Muscle layer of colon (tissue), 2 donors: ENCODE data around the gene ERCC6L2.

Experiments
- H3K27ac ChIP-seq: one replicate; pipeline ENCODE4 v1.7.0; 2013; ENCODE audit warnings: low read depth, mild to moderate bottlenecking, low read length, moderate library complexity
- H3K27me3 ChIP-seq, 2 donors: one replicate each; pipeline ENCODE4 v1.7.0; 2013; ENCODE audit warnings: low read length in 2 of 2, mild to moderate bottlenecking in 2 of 2; ENCODE audit not compliant: insufficient read depth in 2 of 2, control insufficient read depth in 1 of 2
- H3K36me3 ChIP-seq: one replicate; pipeline ENCODE4 v1.7.0; 2013; ENCODE audit warnings: mild to moderate bottlenecking, low read length; ENCODE audit not compliant: insufficient read depth
- H3K4me1 ChIP-seq: one replicate; pipeline ENCODE4 v1.7.0; 2013; ENCODE audit warnings: mild to moderate bottlenecking, low read length; ENCODE audit not compliant: insufficient read depth
- H3K4me3 ChIP-seq, 2 donors: one replicate each; pipeline ENCODE4 v1.7.0; 2013; ENCODE audit warnings: low read length in 2 of 2, low read depth in 1 of 2, mild to moderate bottlenecking in 1 of 2, moderate library complexity in 1 of 2
- H3K9ac ChIP-seq: one replicate; pipeline ENCODE4 v1.7.0; 2013; ENCODE audit warnings: low read length
- H3K9me3 ChIP-seq: one replicate; pipeline ENCODE4 v1.7.0; 2013; ENCODE audit warnings: mild to moderate bottlenecking, low read length
- donor health status: abdominal sarcoma.
- donor health status: Adenocarcinoma of cecum.

ERCC6L2 gene

GRCh38 chr9:95874303-95874988, 1.0 kb upstream of the ERCC6L2 start:
- Histone ChIP-seq H3K27me3 (no peaks in the 10 kb centered on the region), H3K36me3 (peaks cover 4% of the 10 kb centered on the region), H3K4me1 (peaks cover 9% of the 10 kb centered on the region), H3K9me3 (no peaks in the 10 kb centered on the region), H3K4me3 (no peak overlapping the region), H3K27ac (no peak overlapping the region), H3K9ac (no peak overlapping the region)

GRCh38 chr9:95874989-95875304, 544 bp upstream of the ERCC6L2 start:
- Histone ChIP-seq H3K27ac (no peak overlapping the region), H3K36me3 (peaks cover 4% of the 10 kb centered on the region), H3K9ac (no peak overlapping the region), H3K4me1 (peaks cover 14% of the 10 kb centered on the region), H3K4me3 (no peak overlapping the region), H3K27me3 (no peaks in the 10 kb centered on the region), H3K9me3 (no peaks in the 10 kb centered on the region)

GRCh38 chr9:95876138-95876444, 600 bp downstream of the ERCC6L2 start:
- peaks cover 18% of the 10 kb centered on the region for H3K4me1 ChIP-seq
- no peak overlapping the region for H3K27ac ChIP-seq
- H3K9me3 ChIP-seq = no peaks in the 10 kb centered on the region
- no peak overlapping the region for H3K9ac ChIP-seq
- peaks cover 6% of the 10 kb centered on the region for H3K36me3 ChIP-seq
- no peaks in the 10 kb centered on the region for H3K27me3 ChIP-seq
- no peak overlapping the region for H3K4me3 ChIP-seq

- Histone ChIP-seq H3K9ac (no peak overlapping the region), H3K36me3 (peaks cover 11% of the 10 kb centered on the region), H3K9me3 (no peaks in the 10 kb centered on the region), H3K4me3 (no peak overlapping the region), H3K27ac (no peak overlapping the region), H3K4me1 (peaks cover 18% of the 10 kb centered on the region), H3K27me3 (no peaks in the 10 kb centered on the region)
These were observed 1.1 kb downstream of the ERCC6L2 start for GRCh38 chr9:95876595-95876994.

- H3K9me3 ChIP-seq = no peaks in the 10 kb centered on the region
- peaks cover 6% of the 10 kb centered on the region for H3K36me3 ChIP-seq
- no peak overlapping the region for H3K9ac ChIP-seq
- peaks cover 18% of the 10 kb centered on the region for H3K4me1 ChIP-seq
- no peak overlapping the region for H3K4me3 ChIP-seq
- H3K27ac ChIP-seq = no peak overlapping the region
- no peaks in the 10 kb centered on the region for H3K27me3 ChIP-seq
These were observed 2.5 kb downstream of the ERCC6L2 start for GRCh38 chr9:95877984-95878383.

GRCh38 chr9:95879591-95879990, 4.1 kb downstream of the ERCC6L2 start:
- Histone ChIP-seq H3K27me3 (no peaks in the 10 kb centered on the region), H3K9ac (no peak overlapping the region), H3K4me3 (no peak overlapping the region), H3K27ac (no peak overlapping the region), H3K36me3 (peaks cover 6% of the 10 kb centered on the region), H3K4me1 (peaks cover 12% of the 10 kb centered on the region), H3K9me3 (no peaks in the 10 kb centered on the region)

GRCh38 chr9:95880021-95880690, 4.7 kb downstream of the ERCC6L2 start:
- Histone ChIP-seq H3K27ac (no peak overlapping the region), H3K27me3 (no peaks in the 10 kb centered on the region), H3K4me1 (peaks cover 12% of the 10 kb centered on the region), H3K36me3 (peaks cover 6% of the 10 kb centered on the region), H3K4me3 (no peak overlapping the region), H3K9me3 (no peaks in the 10 kb centered on the region), H3K9ac (no peak overlapping the region)

- no peak overlapping the region for H3K4me3 ChIP-seq
- H3K27me3 ChIP-seq = no peaks in the 10 kb centered on the region
- H3K9ac ChIP-seq = no peak overlapping the region
- no peaks in the 10 kb centered on the region for H3K4me1 ChIP-seq
- no peaks in the 10 kb centered on the region for H3K36me3 ChIP-seq
- no peaks in the 10 kb centered on the region for H3K9me3 ChIP-seq
- no peak overlapping the region for H3K27ac ChIP-seq
These were observed 12.5 kb downstream of the ERCC6L2 start for GRCh38 chr9:95887926-95888497.

GRCh38 chr9:95890594-95890993, 15.1 kb downstream of the ERCC6L2 start:
- no peaks in the 10 kb centered on the region for H3K36me3 ChIP-seq
- H3K27ac ChIP-seq = no peak overlapping the region
- H3K9ac ChIP-seq = no peak overlapping the region
- no peaks in the 10 kb centered on the region for H3K4me1 ChIP-seq
- H3K27me3 ChIP-seq = no peaks in the 10 kb centered on the region
- H3K9me3 ChIP-seq = no peaks in the 10 kb centered on the region
- no peak overlapping the region for H3K4me3 ChIP-seq

GRCh38 chr9:95891067-95891671, 15.7 kb downstream of the ERCC6L2 start:
- Histone ChIP-seq H3K4me1 (no peaks in the 10 kb centered on the region), H3K9ac (no peak overlapping the region), H3K27me3 (no peaks in the 10 kb centered on the region), H3K27ac (no peak overlapping the region), H3K36me3 (no peaks in the 10 kb centered on the region), H3K9me3 (no peaks in the 10 kb centered on the region), H3K4me3 (no peak overlapping the region)

GRCh38 chr9:95892690-95893089, 17.2 kb downstream of the ERCC6L2 start:
- Histone ChIP-seq H3K36me3 (no peaks in the 10 kb centered on the region), H3K9ac (no peak overlapping the region), H3K27ac (no peak overlapping the region), H3K9me3 (no peaks in the 10 kb centered on the region), H3K27me3 (no peaks in the 10 kb centered on the region), H3K4me1 (no peaks in the 10 kb centered on the region), H3K4me3 (no peak overlapping the region)
